ENCODE data around the gene CELA3B.
"Not testable (repeated sequence)": the region's sequence is repeated elsewhere in the genome, so short reads cannot be mapped to it uniquely, and the experiment has no call there.

CELA3B gene

GRCh38 chr1:22012752-22013151 lies 35.9 kb downstream of the CELA3B start:
- DNase-seq (ENCODE audit: low read depth) = not testable (repeated sequence)

- DNase-seq (ENCODE audit: low read depth) = not testable (repeated sequence)
Observed at GRCh38 chr1:22014575-22015206, 37.9 kb downstream of the CELA3B start.

- DNase-seq (ENCODE audit: low read depth) = peak; percentile 50
Observed at GRCh38 chr1:22018583-22019559, 42.0 kb downstream of the CELA3B start.

GRCh38 chr1:22021061-22021460 lies 44.2 kb downstream of the CELA3B start:
- no peak for DNase-seq (ENCODE audit: low read depth)

DNA sequence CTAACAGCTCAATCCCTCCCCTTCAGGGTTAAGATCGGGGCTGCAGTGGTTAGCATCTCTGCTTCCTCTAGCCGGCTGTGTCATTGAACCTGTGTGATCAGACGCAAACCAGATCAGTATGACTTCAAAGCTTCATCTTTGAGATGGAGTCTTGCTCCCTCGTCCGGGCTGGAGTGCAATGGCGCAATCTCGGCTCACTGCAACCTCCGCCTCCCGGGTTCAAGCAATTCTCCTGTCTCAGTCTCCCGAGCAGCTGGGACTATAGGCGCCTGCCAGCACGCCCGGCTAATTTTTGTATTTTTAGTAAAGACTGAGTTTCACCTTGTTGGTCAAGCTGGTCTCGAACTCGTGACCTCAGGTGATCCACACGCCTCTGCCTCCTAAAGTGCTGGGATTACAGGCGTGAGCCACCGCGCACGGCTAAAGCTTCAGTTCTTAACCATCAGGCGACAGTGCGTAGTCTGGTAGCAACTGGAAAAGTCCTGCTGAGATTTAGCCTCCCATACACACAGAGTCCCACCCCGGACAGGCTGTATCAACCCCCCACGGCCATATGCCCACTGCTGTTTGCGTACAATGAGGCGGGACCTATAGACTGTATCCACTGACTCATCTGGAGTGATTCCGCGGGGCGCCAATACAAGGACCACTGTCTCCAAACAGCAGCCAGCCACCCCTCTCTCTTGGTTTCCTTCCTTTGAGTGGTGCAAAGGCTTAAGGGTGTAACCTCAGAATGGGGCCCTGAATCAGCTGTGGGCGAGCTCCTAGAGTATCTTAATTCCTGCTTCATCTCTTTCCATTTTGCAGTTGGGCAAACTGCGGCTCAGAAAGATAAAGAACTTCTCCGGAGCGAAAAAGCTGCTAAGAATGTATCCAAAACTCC lies 47.9 kb downstream of the CELA3B start:
- DNase-seq (ENCODE audit: low read depth) = peak; percentile 61

DNA sequence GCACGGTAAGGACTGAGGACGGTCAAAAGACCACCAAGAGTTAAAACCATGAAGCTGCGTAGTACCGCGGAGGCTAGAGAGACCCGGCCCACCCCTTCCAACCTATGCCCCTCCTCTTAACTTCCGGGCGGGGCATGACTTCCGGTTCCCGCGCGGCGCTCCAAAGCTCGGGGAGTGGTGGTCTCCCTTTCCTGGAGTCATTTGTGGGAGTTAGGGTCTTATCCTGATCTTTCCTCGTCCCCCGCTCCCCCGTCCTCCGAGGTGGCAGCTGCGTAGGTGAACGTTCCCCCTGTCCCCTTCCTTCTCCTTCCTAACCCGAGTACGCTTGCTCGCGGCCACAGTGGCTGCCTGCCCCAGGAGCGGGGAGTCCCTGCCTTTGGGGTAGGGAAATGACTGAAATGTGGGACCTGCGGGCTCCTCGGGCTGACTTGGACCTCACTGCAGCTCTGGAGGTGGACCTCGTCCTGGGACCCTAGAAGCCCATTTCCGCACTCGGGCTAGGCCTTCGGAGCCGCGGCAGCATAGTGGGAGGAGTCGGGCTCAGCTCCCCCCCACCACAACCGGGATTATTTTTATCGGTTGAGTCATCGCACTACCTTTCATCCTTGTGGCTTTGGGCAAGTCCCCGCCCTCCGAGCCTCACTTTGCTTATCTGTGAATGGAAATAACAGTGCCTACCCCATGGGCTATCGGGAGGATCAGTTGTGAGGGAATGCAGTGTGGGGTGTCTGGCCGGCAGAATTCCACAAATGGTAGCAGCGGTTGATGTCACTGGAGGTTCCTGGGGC lies 48.7 kb downstream of the CELA3B start:
- DNase-seq (ENCODE audit: low read depth) = peak; percentile 81

DNA sequence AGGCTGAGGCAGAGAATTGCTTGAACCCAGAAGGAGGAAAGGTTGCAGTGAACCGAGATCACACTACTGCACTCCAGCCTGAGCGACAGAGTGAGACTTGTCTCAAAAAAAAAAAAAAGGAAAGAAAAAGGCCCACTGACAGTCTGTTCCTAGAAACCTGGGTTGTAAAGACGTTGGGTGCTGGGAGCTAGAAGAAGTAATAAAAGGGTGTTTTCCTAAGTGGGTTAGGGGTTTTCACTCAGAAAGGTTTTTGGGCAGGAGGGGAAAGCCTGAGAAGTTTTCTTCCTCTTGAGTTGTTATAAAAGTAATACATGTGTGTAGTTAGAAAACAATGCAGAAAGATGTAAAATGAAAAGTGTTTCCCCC lies 50.1 kb downstream of the CELA3B start:
- DNase-seq (ENCODE audit: low read depth) = no peak

- no peak for DNase-seq (ENCODE audit: low read depth)
Observed at GRCh38 chr1:22030057-22030456, 53.2 kb downstream of the CELA3B start.

GRCh38 chr1:22030473-22030872 lies 53.7 kb downstream of the CELA3B start:
- DNase-seq (ENCODE audit: low read depth) = no peak

- DNase-seq (ENCODE audit: low read depth) = no peak
Observed at GRCh38 chr1:22031214-22031962, 54.6 kb downstream of the CELA3B start.

DNA sequence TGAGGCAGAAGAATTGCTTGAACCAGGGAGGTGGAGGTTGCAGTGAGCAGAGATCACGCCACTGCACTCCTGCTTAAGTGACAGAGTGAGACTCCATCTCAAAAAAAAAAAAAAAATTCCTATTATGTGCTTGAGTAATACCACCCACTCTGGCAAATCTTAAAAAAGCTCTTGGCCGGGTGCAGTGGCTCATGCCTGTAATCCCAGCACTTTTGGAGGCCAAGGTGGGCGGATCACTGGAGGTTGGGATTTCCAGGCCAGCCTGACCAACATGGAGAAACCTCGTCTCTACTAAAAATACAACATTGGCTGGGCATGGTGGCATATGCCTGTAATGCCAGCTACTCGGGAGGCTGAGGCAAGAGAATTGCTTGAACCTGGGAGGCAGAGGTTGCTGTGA lies 58.0 kb downstream of the CELA3B start:
- not testable (repeated sequence) for DNase-seq (ENCODE audit: low read depth)

DNA sequence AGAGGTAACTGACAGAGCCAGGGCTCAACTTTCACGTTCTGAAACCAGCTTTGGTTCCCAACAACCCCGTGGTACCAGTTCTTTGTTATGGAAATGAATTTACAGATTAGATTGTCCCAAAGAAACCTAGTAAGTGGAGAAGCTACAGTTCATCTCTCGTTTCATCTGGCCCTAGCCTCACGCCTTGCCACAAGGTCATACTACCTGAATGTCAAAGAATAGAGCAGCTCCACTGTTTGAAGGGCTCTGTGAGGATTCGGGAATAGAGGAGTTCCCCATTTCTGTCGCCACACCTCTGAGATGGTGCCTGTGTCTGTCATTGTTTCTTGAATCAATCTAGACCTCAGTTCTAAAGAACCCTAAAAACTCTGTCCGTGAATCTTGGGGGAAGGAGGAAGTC lies 60.7 kb downstream of the CELA3B start:
- no peak for DNase-seq (ENCODE audit: low read depth)

DNA sequence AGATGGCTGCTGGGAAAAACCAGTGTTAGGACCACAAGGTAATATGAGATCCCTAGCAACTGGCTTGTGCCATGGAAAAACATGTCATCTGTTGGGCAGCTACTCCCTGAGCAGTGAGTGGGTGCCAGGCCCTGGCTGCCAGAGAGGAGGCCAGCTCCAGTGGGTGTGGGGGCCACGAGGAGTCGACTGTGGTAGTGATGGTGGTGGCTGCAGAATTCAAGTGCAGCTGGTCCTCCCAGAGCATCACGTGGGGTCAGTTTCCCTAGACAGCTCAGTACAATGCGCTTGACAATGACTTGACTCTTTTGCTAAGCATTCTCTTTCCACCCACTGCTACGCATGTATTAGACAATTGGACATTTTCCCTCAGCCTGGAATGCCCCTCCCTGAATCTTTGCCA lies 61.2 kb downstream of the CELA3B start:
- DNase-seq (ENCODE audit: low read depth) = no peak
